ENCODE results near the gene CRCP.
"Not testable (repeated sequence)": the region's sequence is repeated elsewhere in the genome, so short reads cannot be mapped to it uniquely, and the experiment has no call there.

- TF ChIP-seq CTCF (IDR thresholded peaks at IDR 0.05); POLR2AphosphoS5 (IDR thresholded peaks at IDR 0.05); EP300 (IDR thresholded peaks at IDR 0.05; ENCODE audit: low read depth); POLR2A (IDR thresholded peaks at IDR 0.05): not testable (repeated sequence)
Observed at GRCh38 chr7:66156035-66156434, 41.4 kb downstream of the CRCP start.

Measured in transverse colon (tissue), 4 donors.